Activated T-cell treated with anti-CD3 and anti-CD28 coated beads, Interleukin-2, amount 50 U/mL, for 72 hours (primary cell): ENCODE measurements around the gene COG1. TPM values are rescaled to one million over a fixed set of nuclear protein-coding genes. Genes with fewer than 3 reads are reported as not detected.

ENCODE experiments used
- ATAC-seq, 2 donors: fragments of 150-1000 bp; cut with Tn5 transposase; replicated peaks in 1 of 2; 2 replicates each; pipeline ENCODE4 v1.10.0; 2021; ENCODE audit warnings: moderate library complexity in 2 of 2, mild to moderate bottlenecking in 1 of 2
- DNase-seq, 2 donors: peaks; one replicate each; pipeline ENCODE4 v3.0.0; 2021 to 2022; ENCODE audit warnings: mixed read lengths in 1 of 2
- H3K27ac Mint-ChIP-seq: one replicate; pipeline ENCODE4 v1.8.0; 2022; ENCODE audit warnings: mild to moderate bottlenecking, moderate library complexity, mixed read lengths
- H3K27me3 Mint-ChIP-seq: one replicate; pipeline ENCODE4 v1.8.0; 2022; ENCODE audit warnings: low read depth, mixed read lengths
- H3K36me3 Mint-ChIP-seq, 2 donors: one replicate each; pipeline ENCODE4 v1.8.0; 2022; ENCODE audit warnings: mixed read lengths in 2 of 2, mild to moderate bottlenecking in 1 of 2; ENCODE audit not compliant: insufficient read depth in 2 of 2
- H3K4me1 Mint-ChIP-seq: one replicate; pipeline ENCODE4 v1.8.0; 2022; ENCODE audit warnings: low read depth, mixed read lengths
- H3K4me3 Mint-ChIP-seq, 2 donors: one replicate each; pipeline ENCODE4 v1.8.0; 2022; ENCODE audit warnings: mild to moderate bottlenecking in 2 of 2, mixed read lengths in 2 of 2, moderate library complexity in 2 of 2
- H3K9me3 Mint-ChIP-seq, 2 donors: one replicate each; pipeline ENCODE4 v1.8.0; 2022; ENCODE audit warnings: mixed read lengths in 2 of 2
- total RNA-seq, 2 donors: library from RNA; stranded (reverse); gene quantifications; one replicate each; pipeline ENCODE4 v1.2.3, GENCODE V29; 2022

The COG1 gene
- total RNA-seq, 2 donors from 2014 or later, result 36.2 to 37.1 TPM

- DNase-seq (no peak), ATAC-seq (no peak)
- Mint-ChIP-seq H3K27ac (no peak overlapping the region), H3K4me3 (no peak overlapping the region), H3K9me3 (no peaks in the 10 kb centered on the region), H3K27me3 (no peaks in the 10 kb centered on the region), H3K36me3 (no peaks in the 10 kb centered on the region), H3K4me1 (no peaks in the 10 kb centered on the region)
Observed at GRCh38 chr17:73257516-73257915, 64.7 kb downstream of the COG1 start.

Other genes with a start within 250 kb of the COG1 start
- 10 to 100 TPM; 21.5 to 26.4 TPM for gene SLC39A11, start 100.4 kb upstream of the COG1 start, total RNA-seq
- gene SSTR2, start 28.0 kb upstream of the COG1 start, total RNA-seq, result under 1 TPM; 0.29 to 0.32 TPM
- not detected for gene CPSF4L, start 68.8 kb downstream of the COG1 start, total RNA-seq
- gene CDC42EP4, start 118.9 kb downstream of the COG1 start, total RNA-seq, result 1 to 10 TPM; 1.6 to 3.2 TPM